HPDE6-E6E7 (cell line): ENCODE measurements around the gene ACAP2.
A peak's percentile ranks its signal among the peaks of the same experiment; 100 is the strongest.
"Not testable (repeated sequence)": the region's sequence is repeated elsewhere in the genome, so short reads cannot be mapped to it uniquely, and the experiment has no call there.

Experiments
- DNase-seq: peaks from one replicate; pipeline ENCODE4 v3.0.0; 2011; ENCODE audit warnings: missing footprints; ENCODE audit errors: extremely low spot score

The ACAP2 gene

DNA sequence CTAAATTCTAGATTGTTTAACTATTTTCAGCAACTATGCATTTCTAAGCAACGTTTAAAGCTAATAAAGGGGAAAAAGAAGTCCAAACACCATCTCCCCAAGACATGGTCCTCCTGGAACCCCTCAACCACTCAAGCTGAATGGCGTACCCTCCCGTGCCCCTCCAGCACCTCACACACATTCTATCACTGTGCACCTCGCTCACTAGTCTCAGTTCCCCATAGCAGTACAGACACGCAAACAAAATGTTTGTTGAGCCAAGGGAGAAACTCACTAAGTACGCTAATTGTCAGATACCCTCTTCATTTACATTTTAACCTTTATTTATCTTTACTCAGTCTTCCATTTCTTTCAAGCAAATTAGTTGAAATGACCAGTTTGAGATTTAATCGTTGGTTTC lies 48.8 kb downstream of the ACAP2 start:
- DNase-seq, result no peak

- DNase-seq, result no peak
Measured at GRCh38 chr3:195388380-195388779, 54.4 kb downstream of the ACAP2 start.

- DNase-seq, result no peak
Measured at GRCh38 chr3:195386739-195387138, 56.1 kb downstream of the ACAP2 start.

DNA sequence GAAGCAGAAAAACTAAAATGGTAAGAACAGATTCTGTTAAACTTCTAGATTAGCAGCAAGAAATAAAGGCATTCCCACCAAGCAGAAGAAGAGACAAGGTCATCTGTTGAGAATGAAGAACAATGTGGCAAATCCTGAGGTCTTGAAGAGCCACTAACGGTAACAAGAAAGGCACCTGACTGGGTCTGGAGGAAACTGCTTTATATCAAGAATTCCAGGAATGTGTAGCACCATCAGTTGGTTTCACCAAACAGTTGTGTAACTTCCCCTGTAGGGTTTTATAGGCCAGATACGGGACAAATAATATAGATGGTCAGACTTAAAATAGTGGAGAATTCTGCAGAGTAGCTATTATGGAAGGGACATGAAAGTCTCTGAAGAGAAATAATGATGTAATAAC lies 57.3 kb downstream of the ACAP2 start:
- no peak for DNase-seq

DNA sequence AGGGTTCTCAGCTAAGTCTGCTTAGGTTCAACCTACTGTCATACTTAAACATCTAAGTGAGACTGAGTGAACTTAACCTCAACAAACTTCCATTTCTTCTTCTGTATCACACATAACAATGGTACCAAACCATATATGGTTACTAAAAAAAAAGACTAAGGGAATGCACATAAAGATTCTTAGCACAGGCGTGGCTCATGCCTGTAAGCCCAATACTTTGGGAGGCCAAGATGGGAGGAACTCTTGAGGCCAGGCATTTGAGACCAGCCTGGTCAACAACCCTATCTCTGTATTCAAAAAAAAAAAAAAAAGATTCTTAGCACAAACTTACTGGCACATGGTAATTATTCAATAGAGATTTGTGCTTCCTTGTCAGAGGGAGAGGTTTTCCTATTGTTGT lies 57.9 kb downstream of the ACAP2 start:
- no peak for DNase-seq

GRCh38 chr3:195372220-195372619 lies 70.6 kb downstream of the ACAP2 start:
- peak; percentile 76 for DNase-seq

GRCh38 chr3:195366200-195366925 lies 76.5 kb downstream of the ACAP2 start:
- no peak for DNase-seq

GRCh38 chr3:195365371-195365770 lies 77.4 kb downstream of the ACAP2 start:
- DNase-seq, result no peak

GRCh38 chr3:195357797-195358196 lies 85.0 kb downstream of the ACAP2 start:
- DNase-seq, result not testable (repeated sequence)

DNA sequence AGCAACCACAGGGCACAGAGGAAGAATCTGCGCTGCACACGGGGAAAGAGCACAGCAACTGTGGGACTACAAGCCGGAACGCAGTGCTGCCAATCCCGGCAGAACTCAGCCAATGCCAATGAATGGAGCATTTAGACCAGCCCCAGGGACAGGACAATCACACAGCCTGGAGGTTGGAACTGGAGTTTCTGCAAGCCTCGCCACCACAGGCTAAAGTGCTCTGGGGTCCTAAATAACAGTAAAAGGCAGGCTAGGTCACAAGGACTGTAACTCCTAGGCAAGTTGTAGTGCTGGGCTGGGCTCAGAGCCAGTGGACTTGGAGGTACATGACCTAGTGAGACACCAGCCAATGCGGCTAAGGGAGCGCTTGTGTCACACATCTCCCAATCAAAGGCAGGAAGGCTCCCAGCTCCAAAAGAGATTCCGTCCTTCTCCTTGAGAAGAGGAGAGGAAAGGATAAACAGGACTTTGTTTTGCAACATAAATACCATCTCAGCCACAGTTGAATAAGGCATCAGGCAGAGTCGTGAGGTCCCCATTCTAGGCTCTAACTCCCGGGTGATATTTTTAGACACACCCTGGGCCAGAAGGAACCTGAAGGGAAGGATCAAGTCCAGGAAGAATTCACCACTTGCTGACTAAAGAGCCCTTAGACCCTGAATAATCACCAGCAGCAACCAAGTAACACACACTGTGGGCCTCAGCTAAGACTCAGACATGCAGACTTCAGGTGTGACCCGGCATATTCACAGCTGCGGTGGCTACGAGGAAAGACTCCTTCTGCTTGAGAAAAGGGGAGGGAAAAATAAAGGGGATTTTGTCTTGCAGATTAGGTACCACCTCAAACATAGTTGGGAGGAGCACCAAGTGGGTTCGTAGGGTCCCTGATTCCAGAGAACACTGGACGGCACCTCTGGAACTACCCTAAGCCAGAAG lies 86.4 kb downstream of the ACAP2 start:
- no peak for DNase-seq

- DNase-seq, result not testable (repeated sequence)
Measured at GRCh38 chr3:195354009-195354408, 88.8 kb downstream of the ACAP2 start.

DNA sequence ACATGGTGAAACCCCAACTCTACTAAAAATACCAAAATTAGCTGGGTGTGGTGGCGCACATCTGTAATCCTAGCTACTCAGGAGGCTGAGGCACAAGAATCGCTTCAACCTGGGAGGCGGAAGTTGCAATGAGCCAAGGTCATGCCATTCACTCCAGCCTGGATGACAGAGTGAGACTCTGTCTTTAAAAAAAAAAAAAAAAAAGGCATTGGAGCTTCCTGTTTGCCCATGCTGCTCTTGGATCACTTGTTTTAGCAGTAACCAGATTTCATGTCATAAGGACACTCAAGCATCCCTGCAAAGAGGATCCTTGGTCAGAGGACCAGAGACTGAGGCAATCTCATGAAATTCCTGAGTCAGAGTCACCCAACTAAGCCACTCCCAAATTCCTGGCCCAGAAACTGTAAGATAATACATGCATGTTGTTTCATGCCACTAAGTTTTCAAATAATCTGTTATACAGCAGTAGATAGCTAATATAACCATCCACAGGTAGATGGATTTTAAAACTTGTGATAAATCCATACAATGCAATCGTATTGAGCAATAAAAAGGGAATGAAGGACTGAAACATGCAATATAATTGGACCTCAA lies 89.8 kb downstream of the ACAP2 start:
- peak; percentile 38 for DNase-seq

DNA sequence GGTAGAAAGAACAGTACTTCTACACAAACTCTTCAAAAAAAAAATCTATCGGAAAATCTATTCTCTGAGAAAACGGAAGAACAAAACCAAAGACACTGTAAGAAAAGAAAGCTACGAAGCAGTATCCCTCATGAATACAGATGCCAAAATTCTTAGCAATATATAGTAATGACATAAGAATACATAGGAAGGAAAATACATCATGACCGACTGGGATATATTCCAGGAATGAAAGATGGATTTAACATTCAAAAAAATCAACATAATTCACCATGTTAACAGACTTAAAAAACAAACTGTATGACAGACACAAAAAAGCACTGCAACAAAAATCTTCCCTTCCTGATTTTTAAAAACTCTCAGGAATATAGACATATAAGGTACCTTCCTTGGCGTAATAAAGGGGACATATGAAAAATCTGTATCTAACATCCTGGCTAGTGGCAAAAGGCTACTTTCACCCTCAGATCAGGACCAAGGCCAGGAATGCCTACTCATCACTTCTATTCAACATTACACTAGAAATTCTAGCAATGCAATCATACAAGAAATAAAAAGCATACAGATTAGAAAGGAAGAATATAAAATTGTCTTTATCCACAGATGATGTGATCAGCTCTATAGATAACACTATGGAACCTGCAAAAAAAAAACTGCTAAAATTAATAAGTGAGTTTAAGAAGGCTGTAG lies 94.2 kb downstream of the ACAP2 start:
- DNase-seq, result no peak

DNA sequence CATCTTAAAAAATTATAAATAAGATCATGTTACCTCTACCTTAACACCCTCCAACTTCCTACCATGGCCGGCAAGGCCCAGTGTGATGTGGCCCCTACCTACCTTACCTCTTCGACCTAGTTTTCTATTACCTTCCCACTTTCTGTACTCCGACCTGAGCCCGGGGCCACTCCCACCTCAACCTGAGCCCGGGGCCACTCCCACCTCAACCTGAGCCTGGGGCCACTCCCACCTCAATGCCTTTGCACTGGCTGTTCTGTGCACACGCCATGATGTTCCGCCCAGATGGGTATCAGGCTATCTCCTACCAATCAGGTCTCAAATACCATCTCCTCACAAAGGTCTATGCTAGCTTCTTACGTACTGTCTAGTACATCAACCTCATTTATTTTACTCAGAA lies 105.1 kb downstream of the ACAP2 start:
- DNase-seq, result no peak

DNA sequence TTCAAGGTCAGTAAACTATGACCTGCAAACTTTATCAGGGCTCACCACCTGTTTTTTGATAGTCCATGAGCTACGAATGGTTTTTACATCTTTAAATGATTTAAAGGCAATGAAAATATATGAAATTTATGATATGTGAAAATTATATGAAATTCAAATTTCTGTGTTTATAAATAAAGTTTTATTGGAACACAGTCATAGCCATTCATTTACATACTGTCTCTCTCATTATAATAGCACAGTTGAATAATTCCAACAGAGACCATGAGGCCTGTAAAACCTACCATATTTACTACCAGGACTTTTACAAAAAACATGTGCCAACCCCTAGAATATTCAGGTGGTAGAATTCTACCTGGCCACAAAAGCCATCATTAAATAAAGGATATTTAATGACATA lies 107.9 kb downstream of the ACAP2 start:
- DNase-seq, result no peak

GRCh38 chr3:195319060-195319459 lies 123.8 kb downstream of the ACAP2 start:
- DNase-seq, result no peak

- no peak for DNase-seq
Measured at GRCh38 chr3:195312714-195313113, 130.1 kb downstream of the ACAP2 start.

GRCh38 chr3:195307711-195308110 lies 135.1 kb downstream of the ACAP2 start:
- DNase-seq, result no peak

DNA sequence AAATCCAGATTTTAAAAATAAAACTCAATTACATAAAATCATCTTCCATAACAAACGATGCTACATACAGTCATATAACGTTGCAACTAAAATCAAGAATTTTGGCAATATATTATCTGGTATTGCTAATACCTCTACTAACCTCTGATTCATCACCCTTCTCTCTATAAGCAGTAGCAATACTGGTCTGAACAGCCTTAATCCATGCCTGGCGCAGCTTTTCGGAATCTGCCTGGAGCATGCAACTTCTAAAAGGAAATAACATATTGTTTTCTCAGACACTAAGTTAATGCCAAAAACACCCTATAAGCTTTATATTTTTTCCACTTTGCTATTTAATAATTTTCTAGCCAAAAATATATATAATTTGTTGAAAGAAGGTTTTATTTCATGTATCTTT lies 136.5 kb downstream of the ACAP2 start:
- no peak for DNase-seq

GRCh38 chr3:195302431-195302830 lies 140.4 kb downstream of the ACAP2 start:
- DNase-seq, result no peak

DNA sequence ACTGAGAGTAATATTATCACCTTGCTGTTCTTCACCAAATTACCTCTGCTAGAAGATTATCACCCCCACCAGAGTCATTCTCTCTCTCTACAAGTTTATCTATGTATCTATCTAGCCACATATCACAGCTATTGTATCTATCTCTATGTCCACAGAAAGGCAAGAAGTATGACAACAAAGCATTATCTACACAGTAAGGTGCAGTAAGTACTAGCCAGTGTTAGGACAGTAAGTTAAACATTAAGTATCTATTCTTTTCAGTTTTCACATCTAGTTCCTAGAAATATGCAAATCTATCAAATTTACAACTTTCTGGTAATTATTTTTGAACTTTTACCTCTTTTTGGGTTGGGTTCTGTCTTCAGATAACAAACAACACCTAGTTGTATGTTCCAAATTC lies 145.4 kb downstream of the ACAP2 start:
- no peak for DNase-seq

DNA sequence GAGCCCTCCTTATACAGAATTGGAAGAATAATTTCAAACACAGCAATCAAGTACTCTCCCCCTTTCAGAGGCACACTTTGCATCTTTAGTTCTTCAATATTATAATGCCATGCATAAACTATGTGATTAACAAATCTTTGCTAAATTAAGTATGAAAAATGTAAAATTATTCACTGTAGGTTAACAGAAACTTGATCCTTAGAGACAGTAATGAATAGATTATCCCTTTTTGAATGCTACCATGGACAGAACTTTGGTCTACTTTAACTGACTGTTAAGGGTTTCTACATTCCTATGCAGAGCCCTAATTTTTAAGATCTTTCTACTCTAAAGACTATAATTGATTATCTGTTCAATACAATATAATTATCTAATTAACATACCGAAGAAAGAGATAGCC lies 146.2 kb downstream of the ACAP2 start:
- DNase-seq, result no peak
